Stimulated activated CD8-positive, alpha-beta memory T cell treated with anti-CD3 and anti-CD28 coated beads, Interleukin-4, amount 100 ng/mL, for 24 hours (primary cell): ENCODE results near the gene CHRNA10.

ENCODE experiments used
- DNase-seq: peaks from one replicate; pipeline ENCODE4 v3.0.0-alpha.2; 2020; ENCODE audit warnings: low read depth

CHRNA10 gene

DNA sequence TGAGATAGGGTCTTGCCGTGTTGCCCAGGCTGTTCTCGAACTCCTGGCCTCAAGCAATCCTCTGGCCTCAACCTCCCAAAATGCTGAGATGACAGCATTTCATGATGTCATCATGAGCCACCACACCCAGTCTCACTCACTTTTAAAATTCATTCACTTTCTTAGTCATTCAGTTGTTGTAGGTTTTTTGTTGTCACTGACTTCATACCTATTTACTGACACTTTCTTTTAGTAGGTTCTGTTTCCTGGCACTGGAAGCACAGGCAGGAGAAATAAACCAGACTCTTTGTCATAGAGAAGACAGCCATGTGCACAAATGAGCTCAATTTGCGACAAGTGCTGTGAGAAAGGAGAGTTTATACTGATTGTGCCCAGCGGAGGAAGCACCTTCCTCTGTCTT is 39.9 kb downstream of the CHRNA10 start:
- no peak for DNase-seq

DNA sequence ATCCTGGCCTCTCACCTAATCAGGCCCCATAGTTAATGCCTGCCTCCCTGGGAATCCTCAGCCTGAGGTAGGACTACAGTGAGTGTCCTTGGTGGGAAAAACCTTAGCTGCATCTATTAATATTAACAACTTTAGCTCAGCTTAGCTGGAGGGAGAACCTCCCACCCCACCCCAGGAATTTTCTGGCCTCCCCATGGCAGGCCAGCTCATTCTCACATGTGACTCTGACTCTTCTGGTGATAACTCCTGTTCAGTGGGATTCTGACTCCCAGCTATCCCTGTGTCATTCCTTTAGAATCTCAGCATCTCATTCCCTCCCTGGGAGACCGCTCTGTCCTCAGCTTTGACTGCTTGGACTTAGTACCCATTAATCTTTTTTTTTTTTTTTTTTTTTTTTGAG is 43.9 kb downstream of the CHRNA10 start:
- no peak for DNase-seq

DNA sequence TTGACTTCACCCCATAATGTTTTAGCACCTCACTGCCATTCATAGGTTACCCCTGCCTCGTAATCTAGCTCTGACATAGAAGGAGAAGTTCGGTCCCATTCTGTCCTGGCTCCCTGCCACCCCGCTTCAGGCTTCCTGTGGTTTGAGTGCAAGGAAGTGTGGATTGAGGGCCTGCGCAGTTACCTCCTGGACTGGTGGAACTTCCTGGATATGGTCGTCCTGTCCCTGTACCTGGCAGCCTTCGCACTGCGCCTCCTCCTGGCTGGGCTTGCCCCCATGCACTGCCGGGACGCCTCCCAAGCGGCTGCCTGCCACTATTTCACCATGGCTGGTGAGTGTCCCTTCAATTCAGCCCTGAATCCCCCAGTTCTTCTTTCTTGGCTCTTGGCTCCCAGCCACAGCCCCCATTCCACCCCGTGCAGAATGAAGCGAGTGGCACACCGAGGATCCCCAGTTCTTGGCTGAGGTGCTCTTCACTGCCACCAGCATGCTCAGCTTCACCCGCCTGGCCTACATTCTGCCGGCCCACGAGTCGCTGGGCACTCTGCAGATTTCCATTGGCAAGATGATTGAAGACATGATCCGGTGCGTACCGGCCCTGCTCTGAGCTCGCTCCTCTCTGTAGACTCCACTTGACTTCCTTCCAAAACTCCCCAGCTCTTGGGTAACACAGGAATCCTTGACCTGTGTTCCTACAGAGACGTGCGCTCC is 44.8 kb downstream of the CHRNA10 start:
- DNase-seq, result no peak

DNA sequence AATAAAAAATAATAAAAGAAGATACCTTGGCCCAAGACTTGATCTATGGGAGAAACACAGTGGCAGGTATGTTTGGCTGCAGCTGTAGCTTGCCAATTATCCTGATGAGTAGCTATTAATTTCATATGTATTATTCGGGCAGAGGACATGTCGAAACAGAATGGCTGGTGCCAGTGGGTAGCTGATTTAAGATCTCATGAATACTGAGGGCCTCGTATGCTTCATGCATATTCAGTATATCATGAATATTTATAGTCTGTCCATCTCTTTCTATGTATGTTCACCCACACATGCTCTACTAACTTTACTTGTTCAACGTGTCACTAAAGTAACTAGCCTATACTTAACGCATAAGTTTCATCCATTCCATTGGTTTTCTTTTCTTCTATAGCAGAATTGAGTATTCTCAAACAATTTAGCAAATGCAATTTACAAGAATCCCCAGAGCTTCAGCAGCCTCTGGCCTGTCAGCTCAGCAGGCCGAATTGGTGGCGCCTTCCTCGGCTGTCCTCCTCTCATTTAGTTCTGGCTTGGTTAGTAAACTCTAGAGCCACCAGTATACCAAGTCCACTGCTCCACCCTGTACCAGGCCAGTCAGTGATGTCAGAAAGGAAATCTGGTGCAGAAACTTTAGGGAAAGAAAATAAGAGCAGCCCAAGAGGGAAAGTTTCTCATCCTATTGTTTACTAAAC is 47.3 kb downstream of the CHRNA10 start:
- no peak for DNase-seq

DNA sequence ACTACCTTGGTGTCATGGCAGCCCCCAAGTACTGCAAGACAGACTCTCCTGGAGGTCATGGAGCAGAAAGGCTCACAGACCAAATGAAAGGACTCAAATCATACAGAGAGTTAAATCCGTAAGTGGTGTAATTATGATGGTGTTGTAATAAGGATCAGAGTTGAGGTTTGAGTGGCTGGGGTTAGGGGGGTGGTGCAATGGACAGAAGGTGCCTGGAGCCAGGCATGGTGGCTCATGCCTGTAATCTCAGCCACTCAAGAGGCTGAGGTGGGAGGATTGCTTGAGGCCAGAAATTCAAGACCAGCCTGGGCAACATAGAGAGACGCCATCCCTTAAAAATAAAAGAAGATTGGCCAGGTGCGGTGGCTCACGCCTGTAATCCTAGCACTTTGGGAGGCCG is 48.1 kb downstream of the CHRNA10 start:
- no peak for DNase-seq

DNA sequence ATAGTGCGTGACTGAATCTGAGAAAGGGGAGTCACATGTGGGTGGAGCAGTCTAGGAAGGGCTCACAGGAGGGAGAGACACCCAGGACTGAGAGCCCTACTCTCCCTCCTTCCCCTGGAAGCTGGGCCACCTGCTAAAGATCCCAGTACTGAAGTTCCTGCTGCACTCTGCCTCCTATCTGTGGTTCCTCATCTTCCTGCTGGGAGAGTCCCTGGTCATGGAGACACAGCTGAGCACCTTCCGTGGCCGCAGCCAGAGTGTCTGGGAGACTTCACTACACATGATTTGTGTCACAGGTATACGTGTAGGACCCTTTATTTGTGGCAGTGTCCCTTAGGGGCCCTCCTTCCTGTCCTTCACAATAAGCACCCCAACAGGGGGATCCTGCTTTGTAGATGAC is 48.7 kb downstream of the CHRNA10 start:
- DNase-seq, result no peak

DNA sequence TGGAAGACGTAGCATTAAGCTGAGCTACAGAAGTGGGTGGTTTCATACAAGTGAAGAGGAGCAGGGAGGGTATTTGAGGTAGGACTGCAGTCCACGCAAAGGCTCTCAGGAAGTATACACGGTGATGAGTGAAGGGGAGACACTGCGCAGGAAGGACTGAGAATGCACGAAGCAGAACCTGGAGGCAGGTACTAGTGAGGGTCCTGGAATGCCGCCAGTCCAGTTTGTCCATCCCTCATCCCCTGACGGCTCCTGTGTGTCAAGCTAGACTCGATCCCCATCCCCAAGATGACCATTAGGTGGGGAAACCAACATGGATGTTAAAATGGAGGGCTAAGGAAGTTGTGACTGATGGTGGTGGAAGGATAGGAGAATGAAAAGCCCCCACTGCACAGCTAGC is 53.2 kb downstream of the CHRNA10 start:
- DNase-seq, result no peak

DNA sequence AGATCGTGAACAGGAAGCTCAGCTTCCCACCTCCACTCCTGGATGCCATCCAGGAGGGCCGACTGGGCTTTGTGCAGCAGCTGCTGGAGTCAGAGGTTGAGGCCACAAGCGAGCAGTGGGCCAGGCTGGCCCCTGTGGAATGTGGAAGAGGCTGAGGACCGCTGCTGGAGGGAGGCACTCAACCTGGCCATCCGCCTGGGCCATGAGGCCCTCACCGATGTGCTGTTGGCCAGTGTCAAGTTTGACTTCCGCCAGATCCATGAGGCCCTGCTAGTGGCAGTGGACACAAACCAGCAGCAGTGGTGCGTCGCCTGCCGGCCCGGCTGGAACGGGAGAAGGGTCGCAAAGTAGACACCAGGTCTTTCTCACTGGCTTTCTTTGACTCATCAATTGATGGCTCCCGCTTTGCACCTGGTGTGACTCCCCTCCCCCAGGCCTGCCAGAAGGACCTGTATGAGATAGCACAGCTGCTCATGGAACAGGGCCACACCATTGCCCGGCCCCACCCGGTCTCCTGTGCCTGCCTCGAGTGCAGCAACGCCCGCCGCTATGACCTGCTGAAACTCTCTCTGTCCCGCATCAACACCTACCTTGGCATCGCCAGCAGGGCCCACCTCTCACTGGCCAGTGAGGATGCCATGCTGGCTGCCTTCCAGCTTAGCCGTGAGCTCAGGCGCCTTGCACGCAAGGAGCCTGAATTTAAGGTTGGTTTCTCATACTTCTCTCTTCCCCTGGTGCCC is 54.3 kb downstream of the CHRNA10 start:
- DNase-seq, result no peak

DNA sequence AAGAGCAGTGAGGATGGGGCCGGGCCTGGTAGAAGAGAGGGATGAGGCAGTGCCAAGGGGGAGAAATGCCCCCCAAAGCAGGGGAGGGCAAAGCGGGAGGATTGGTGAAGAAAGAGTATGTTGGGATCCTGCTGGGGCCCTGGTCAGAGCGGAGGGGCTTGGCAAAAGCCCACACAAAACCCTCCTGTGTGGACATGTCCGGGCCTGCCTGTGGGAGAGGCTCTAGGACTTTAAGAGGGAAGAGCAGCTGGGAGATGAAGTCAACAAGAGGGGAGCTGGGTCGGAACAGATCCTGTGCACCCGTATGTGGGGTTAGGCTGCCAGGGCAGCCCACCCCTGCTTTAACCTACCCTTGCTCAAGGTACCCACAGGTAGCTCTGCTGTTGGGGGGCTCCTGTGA is 55.2 kb downstream of the CHRNA10 start:
- no peak for DNase-seq
